GM12878 (cell line): Measurements from ENCODE around the gene YAF2.

ENCODE experiments used
- ATF2 ChIP-seq: IDR thresholded peaks from 2 replicates; pipeline ENCODE4 v1.6.1; 2012; ENCODE audit warnings: low read length, inconsistent platforms
- CTCF ChIP-seq, 3 experiments: IDR thresholded peaks in 2 of 3; conservative IDR thresholded peaks in 1 of 3; 2 replicates each; pipeline ENCODE4 v1.5.1; 2011; ENCODE audit warnings: low read depth in 3 of 3, low read length in 3 of 3, mild to moderate bottlenecking in 3 of 3, control low read depth in 2 of 3, moderate library complexity in 2 of 3, inconsistent platforms in 1 of 3, mixed read lengths in 1 of 3; ENCODE audit not compliant: control insufficient read depth in 2 of 3, insufficient read depth in 1 of 3; ENCODE audit errors: extremely low read depth in 1 of 3
- EP300 ChIP-seq, 2 experiments: fragments of 150-350 bp in 1 of 2; IDR thresholded peaks; 2 replicates each; pipeline ENCODE4 v1.6.1; 2011 to 2012; ENCODE audit warnings: low read depth in 2 of 2, low read length in 2 of 2, borderline replicate concordance in 1 of 2, improper control_type of control experiment in 1 of 2, inconsistent platforms in 1 of 2; ENCODE audit not compliant: control insufficient read depth in 1 of 2
- EZH2 ChIP-seq: IDR thresholded peaks from 2 replicates; pipeline ENCODE4 v1.6.1; 2012; ENCODE audit warnings: low read depth, mild to moderate bottlenecking, control low read depth, inconsistent platforms, low read length, borderline replicate concordance; ENCODE audit not compliant: control insufficient read depth
- MAX ChIP-seq: IDR thresholded peaks from 2 replicates; pipeline ENCODE4 v1.6.1; 2012; ENCODE audit warnings: low read depth, low read length, improper control_type of control experiment
- MLLT1 ChIP-seq: fragments of 450-650 bp; IDR thresholded peaks from 2 replicates; pipeline ENCODE4 v1.6.1; 2016; ENCODE audit warnings: mild to moderate bottlenecking

GRCh38 chr12:42234970-42235369, 3.1 kb downstream of the YAF2 start:
- TF ChIP-seq EP300 (IDR thresholded peaks at IDR 0.05; ENCODE audit: borderline replicate concordance in 1 of 2, control insufficient read depth in 1 of 2, low read depth in 2 of 2, low read length in 2 of 2) (no peak), CTCF (IDR thresholded peaks at IDR 0.05 in 2 of 3, conservative IDR thresholded peaks at IDR 0.05 in 1 of 3; ENCODE audit: control insufficient read depth in 2 of 3, extremely low read depth in 1 of 3, insufficient read depth in 1 of 3, low read depth in 3 of 3, low read length in 3 of 3) (no peak), MAX (no peak), EZH2 (no peak), MLLT1 (no peak), ATF2 (no peak)
